Effector memory CD8-positive, alpha-beta T cell (primary cell): Measurements from ENCODE around the gene SORCS3.

Experiments
- ATAC-seq: fragments of 150-1000 bp; cut with Tn5 transposase; replicated peaks from 2 replicates; pipeline ENCODE4 v1.10.0; 2021; ENCODE audit warnings: mild to moderate bottlenecking, moderate library complexity
- DNase-seq, 3 experiments: peaks; one replicate each; pipeline ENCODE4 v3.0.0; 2021
- H3K27ac Mint-ChIP-seq, 2 donors: one replicate each; pipeline ENCODE4 v1.8.0; 2022; ENCODE audit warnings: mild to moderate bottlenecking in 2 of 2, mixed read lengths in 2 of 2, moderate library complexity in 2 of 2
- H3K27me3 Mint-ChIP-seq, 2 donors: one replicate each; pipeline ENCODE4 v1.8.0; 2022; ENCODE audit warnings: mixed read lengths in 2 of 2
- H3K36me3 Mint-ChIP-seq: one replicate; pipeline ENCODE4 v1.8.0; 2022; ENCODE audit warnings: mild to moderate bottlenecking, moderate library complexity, mixed read lengths; ENCODE audit not compliant: insufficient read depth
- H3K4me1 Mint-ChIP-seq, 2 donors: one replicate each; pipeline ENCODE4 v1.8.0; 2022; ENCODE audit warnings: low read depth in 2 of 2, mixed read lengths in 2 of 2
- H3K4me3 Mint-ChIP-seq, 2 donors: one replicate each; pipeline ENCODE4 v1.8.0; 2022; ENCODE audit warnings: mild to moderate bottlenecking in 2 of 2, mixed read lengths in 2 of 2, moderate library complexity in 2 of 2
- H3K9me3 Mint-ChIP-seq, 2 donors: one replicate each; pipeline ENCODE4 v1.8.0; 2022; ENCODE audit warnings: mixed read lengths in 2 of 2

The SORCS3 gene

DNA sequence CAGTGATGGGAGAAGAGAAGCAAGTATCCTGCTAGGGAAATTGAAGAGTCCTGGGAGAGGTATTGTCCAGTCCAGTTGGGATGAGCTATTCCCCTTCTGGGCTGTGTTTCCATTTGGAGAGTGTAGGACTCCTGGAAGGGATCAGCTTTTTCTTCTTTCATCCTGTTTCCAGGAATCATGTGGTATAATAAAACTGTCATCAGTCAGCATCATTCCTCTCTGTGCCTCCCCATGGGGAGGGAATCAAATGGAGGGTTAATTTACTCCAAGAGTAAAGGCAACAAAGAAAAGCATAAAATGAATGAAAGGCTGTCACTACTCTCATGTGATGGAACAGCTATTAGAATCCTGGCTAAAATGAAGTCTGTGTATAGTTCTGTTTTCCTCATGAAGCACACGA is 429.9 kb downstream of the SORCS3 start:
- Mint-ChIP-seq H3K4me3 (no peak overlapping the region), H3K27me3 (no peaks in the 10 kb centered on the region), H3K4me1 (no peaks in the 10 kb centered on the region), H3K9me3 (peaks cover 0 to 1% of the 10 kb centered on the region in 2 donors), H3K27ac (no peak overlapping the region), H3K36me3 (no peaks in the 10 kb centered on the region)
- DNase-seq (no peak), ATAC-seq (no peak)

- no peaks in the 10 kb centered on the region for H3K4me1 Mint-ChIP-seq
- no peaks in the 10 kb centered on the region for H3K36me3 Mint-ChIP-seq
- ATAC-seq = no peak
- H3K4me3 Mint-ChIP-seq = no peak overlapping the region
- DNase-seq = no peak
- no peak overlapping the region for H3K27ac Mint-ChIP-seq
- peaks cover 0 to 1% of the 10 kb centered on the region in 2 donors for H3K9me3 Mint-ChIP-seq
- no peaks in the 10 kb centered on the region for H3K27me3 Mint-ChIP-seq
Observed at GRCh38 chr10:105071980-105072379, 430.9 kb downstream of the SORCS3 start.

DNA sequence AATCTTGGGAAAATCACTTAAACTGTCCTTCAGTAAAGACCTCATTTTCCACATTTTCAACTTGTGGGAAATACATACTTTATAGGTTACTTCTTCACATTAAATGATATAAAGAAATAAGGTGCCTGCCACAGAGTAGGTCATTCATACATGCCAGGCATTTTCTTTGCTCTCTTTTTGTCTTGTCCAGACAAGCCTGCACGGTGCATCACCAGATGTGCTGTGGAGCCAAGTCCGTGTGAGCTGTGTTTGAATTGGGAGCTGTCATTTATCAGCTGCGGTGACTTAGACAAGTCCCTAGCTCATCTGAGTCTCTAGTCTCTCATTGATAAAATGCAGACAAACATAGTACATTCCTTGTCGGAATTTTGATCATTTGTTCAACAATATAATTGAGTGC is 432.9 kb downstream of the SORCS3 start:
- Mint-ChIP-seq H3K27ac (no peak overlapping the region), H3K4me3 (no peak overlapping the region), H3K4me1 (no peaks in the 10 kb centered on the region), H3K36me3 (no peaks in the 10 kb centered on the region), H3K9me3 (peaks cover 0 to 1% of the 10 kb centered on the region in 2 donors), H3K27me3 (no peaks in the 10 kb centered on the region)
- ATAC-seq = no peak
- DNase-seq = no peak

DNA sequence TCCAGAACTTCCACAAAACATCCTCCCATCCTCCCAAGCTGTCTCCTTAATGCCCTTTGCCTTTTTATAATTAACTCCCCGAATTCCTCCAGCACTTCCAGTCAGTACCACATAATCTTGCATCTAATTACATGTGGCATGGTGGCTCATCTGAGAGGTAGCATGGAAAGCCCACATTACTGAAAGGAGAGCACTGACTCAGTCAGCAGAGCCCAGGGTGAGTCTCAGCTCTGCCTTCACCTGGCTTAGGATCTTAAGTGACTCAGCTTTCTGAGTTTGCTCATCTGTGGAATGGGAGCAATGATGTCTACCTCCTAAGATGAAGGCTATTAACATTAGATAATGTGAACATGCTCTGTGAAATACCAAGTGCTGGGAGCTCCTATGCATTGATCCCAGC is 433.9 kb downstream of the SORCS3 start:
- no peak overlapping the region for H3K4me3 Mint-ChIP-seq
- H3K27ac Mint-ChIP-seq = no peak overlapping the region
- no peaks in the 10 kb centered on the region for H3K27me3 Mint-ChIP-seq
- ATAC-seq = no peak
- no peaks in the 10 kb centered on the region for H3K4me1 Mint-ChIP-seq
- no peak for DNase-seq
- H3K36me3 Mint-ChIP-seq = no peaks in the 10 kb centered on the region
- H3K9me3 Mint-ChIP-seq = peaks cover 0 to 1% of the 10 kb centered on the region in 2 donors

DNA sequence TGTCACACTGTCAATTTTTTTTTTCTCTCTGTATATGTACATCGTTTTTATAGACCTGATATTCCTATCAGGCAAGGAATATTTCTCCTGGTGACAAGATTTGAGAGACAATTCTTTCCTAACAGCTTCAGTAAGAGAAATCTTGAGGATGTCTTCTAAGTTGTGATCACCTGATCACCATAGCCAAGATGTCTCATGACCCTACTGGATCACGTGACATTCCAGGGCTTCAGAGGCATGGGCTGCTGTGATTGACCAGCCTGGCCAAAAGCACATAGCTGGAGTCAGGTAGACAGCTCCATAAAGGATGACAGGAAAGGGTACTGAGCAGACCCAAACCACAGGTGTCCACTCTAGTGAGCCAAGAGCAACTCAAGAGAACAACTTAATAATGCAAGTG is 444.9 kb downstream of the SORCS3 start:
- Mint-ChIP-seq H3K4me3 (no peak overlapping the region), H3K36me3 (no peaks in the 10 kb centered on the region), H3K9me3 (peaks cover 8 to 22% of the 10 kb centered on the region in 2 donors), H3K27me3 (no peaks in the 10 kb centered on the region), H3K27ac (no peak overlapping the region), H3K4me1 (no peaks in the 10 kb centered on the region)
- ATAC-seq (no peak), DNase-seq (no peak)

GRCh38 chr10:105094048-105094447 is 453.0 kb downstream of the SORCS3 start:
- Mint-ChIP-seq H3K4me1 (no peaks in the 10 kb centered on the region), H3K27me3 (no peaks in the 10 kb centered on the region), H3K9me3 (no peaks in the 10 kb centered on the region), H3K27ac (no peak overlapping the region), H3K36me3 (no peaks in the 10 kb centered on the region), H3K4me3 (no peak overlapping the region)
- DNase-seq (no peak), ATAC-seq (no peak)

DNA sequence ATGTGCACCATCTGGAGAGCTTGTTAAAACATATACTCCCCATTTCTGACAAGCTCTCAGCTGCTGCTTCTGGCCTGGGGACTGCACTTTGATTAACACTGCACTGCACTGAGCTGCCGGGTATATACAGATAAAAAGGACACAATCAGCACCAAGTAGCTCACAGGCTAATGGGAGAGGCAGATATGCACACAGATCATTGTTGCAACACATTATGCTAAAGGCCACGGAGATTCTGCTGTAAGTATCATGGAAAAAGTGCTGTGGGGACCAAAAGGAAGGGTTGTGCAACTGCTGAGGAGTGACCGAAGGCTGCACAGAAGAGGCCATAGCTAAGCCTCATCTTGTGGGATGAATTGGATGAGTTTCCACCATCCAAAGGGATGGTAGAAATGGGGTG is 455.2 kb downstream of the SORCS3 start:
- H3K4me1 Mint-ChIP-seq = no peaks in the 10 kb centered on the region
- no peak for ATAC-seq

DNA sequence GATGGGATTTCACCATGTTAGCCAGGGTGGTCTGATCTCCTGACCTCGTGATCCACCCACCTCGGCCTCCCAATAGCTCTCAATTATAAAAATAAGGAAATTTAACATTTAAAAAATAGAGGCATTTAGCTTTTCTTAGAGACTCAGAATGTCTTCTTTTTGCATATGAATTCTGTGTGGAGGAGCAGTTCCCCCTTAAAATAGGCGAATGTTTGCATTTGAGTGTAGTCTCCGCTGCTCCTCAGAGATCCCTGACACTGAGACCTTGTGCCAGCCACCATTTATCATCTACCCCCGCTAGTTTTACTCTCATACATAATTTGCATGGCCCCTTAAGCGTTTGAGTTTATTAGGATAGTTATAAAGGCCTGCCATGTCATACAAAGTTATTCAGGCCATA is 461.9 kb downstream of the SORCS3 start:
- ATAC-seq (no peak), DNase-seq (no peak)
- Mint-ChIP-seq H3K27me3 (no peaks in the 10 kb centered on the region), H3K9me3 (peaks cover 12 to 15% of the 10 kb centered on the region in 2 donors), H3K4me3 (no peak overlapping the region), H3K27ac (no peak overlapping the region), H3K36me3 (no peaks in the 10 kb centered on the region), H3K4me1 (no peaks in the 10 kb centered on the region)

More for the DNA sequence above, 455.2 kb downstream of the SORCS3 start:
- Mint-ChIP-seq H3K27me3 (no peaks in the 10 kb centered on the region), H3K36me3 (no peaks in the 10 kb centered on the region), H3K4me3 (no peak overlapping the region), H3K9me3 (peaks cover 0 to 1% of the 10 kb centered on the region in 2 donors), H3K27ac (no peak overlapping the region)
- no peak for DNase-seq

DNA sequence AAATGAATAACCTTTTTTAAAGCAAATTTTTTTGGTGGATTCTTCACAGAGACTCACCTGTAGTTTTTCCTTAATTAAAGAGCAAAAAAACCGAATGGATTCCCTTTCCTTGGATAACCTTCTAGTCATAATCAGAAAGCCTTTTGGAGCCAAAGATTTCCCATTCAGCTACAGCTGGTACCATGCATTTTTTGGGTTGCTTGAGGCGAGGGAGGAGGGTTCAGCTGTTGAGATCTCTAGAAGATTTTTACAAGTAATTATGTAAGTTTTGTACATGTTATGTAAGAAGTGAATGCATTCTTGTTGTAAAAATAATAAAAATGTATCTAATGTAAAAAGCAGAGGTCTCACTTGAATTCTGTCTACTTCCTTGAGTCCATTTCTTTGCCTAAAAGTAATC is 463.2 kb downstream of the SORCS3 start:
- no peaks in the 10 kb centered on the region for H3K4me1 Mint-ChIP-seq
- no peak overlapping the region for H3K4me3 Mint-ChIP-seq
- no peak for DNase-seq
- peaks cover 12 to 15% of the 10 kb centered on the region in 2 donors for H3K9me3 Mint-ChIP-seq
- no peaks in the 10 kb centered on the region for H3K27me3 Mint-ChIP-seq
- ATAC-seq = no peak
- no peaks in the 10 kb centered on the region for H3K36me3 Mint-ChIP-seq
- no peak overlapping the region for H3K27ac Mint-ChIP-seq

GRCh38 chr10:105109164-105109563 is 468.1 kb downstream of the SORCS3 start:
- DNase-seq (no peak), ATAC-seq (no peak)
- H3K4me1 Mint-ChIP-seq = no peaks in the 10 kb centered on the region
- H3K27ac Mint-ChIP-seq = no peak overlapping the region
- H3K4me3 Mint-ChIP-seq = no peak overlapping the region
- peaks cover 5 to 15% of the 10 kb centered on the region in 2 donors for H3K9me3 Mint-ChIP-seq
- H3K36me3 Mint-ChIP-seq = no peaks in the 10 kb centered on the region
- no peaks in the 10 kb centered on the region for H3K27me3 Mint-ChIP-seq

- Mint-ChIP-seq H3K27me3 (no peaks in the 10 kb centered on the region), H3K4me1 (no peaks in the 10 kb centered on the region), H3K27ac (no peak overlapping the region), H3K9me3 (peaks cover 0 to 1% of the 10 kb centered on the region in 2 donors), H3K36me3 (no peaks in the 10 kb centered on the region), H3K4me3 (no peak overlapping the region)
- ATAC-seq (no peak), DNase-seq (no peak)
Observed at GRCh38 chr10:105112862-105113261, 471.8 kb downstream of the SORCS3 start.

DNA sequence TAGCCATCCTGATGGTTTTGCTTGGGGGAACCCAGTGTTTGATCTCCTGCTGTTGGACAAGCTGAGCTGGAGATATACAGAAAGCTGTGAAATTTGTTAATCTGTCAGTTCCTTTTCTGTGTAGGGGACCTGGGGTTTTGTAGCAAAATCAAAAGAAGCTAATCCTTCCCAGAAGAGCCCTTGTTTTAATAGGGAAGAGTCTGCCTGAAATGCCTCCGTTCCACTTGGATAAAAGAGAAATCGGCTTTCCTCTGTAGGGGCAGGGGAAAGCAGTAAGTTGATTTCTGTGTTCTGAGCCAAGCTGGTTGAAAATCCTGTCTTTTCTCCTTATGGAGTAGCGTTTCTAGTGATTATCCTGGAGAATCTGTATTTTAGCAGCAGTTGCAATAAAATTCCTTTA is 472.6 kb downstream of the SORCS3 start:
- Mint-ChIP-seq H3K27me3 (no peaks in the 10 kb centered on the region), H3K4me3 (no peak overlapping the region), H3K36me3 (no peaks in the 10 kb centered on the region), H3K9me3 (peaks cover 2 to 4% of the 10 kb centered on the region in 2 donors), H3K4me1 (no peaks in the 10 kb centered on the region), H3K27ac (no peak overlapping the region)
- ATAC-seq (no peak), DNase-seq (no peak)

DNA sequence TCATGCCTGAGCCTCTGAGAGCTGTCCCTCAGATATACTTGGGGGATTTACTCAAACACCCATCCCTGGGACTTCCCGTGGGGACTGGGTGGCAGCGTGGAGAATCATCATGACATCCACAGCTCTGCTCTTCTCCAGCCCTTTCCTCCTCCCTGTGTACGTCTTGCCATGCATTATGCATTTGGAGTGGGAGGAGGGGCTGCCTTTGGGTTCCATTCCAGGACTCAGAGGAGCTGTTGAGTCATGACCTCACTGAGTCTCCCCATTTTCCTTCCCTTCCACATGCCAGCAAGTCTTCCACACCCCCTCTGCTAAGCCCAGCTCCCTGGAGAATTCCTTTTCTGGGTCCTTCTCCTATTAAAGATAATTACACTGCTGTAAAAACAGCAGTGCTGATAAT is 480.7 kb downstream of the SORCS3 start:
- Mint-ChIP-seq H3K27ac (no peak overlapping the region), H3K4me1 (no peaks in the 10 kb centered on the region), H3K4me3 (no peak overlapping the region), H3K36me3 (no peaks in the 10 kb centered on the region), H3K9me3 (peaks cover 5 to 8% of the 10 kb centered on the region in 2 donors), H3K27me3 (no peaks in the 10 kb centered on the region)
- no peak for ATAC-seq
- DNase-seq = no peak

- Mint-ChIP-seq H3K4me1 (no peaks in the 10 kb centered on the region), H3K9me3 (peaks cover 0 to 1% of the 10 kb centered on the region in 2 donors), H3K36me3 (no peaks in the 10 kb centered on the region), H3K4me3 (no peak overlapping the region), H3K27ac (no peak overlapping the region), H3K27me3 (no peaks in the 10 kb centered on the region)
- DNase-seq (no peak), ATAC-seq (no peak)
Observed at GRCh38 chr10:105128111-105128510, 487.0 kb downstream of the SORCS3 start.

GRCh38 chr10:105138358-105138757 is 497.3 kb downstream of the SORCS3 start:
- peaks cover 1 to 7% of the 10 kb centered on the region in 2 donors for H3K9me3 Mint-ChIP-seq
- no peaks in the 10 kb centered on the region for H3K36me3 Mint-ChIP-seq
- H3K4me3 Mint-ChIP-seq = no peak overlapping the region
- no peak for ATAC-seq
- no peaks in the 10 kb centered on the region for H3K4me1 Mint-ChIP-seq
- no peak overlapping the region for H3K27ac Mint-ChIP-seq
- DNase-seq = no peak
- no peaks in the 10 kb centered on the region for H3K27me3 Mint-ChIP-seq
